ENCODE measurements around the gene CAVIN2.

DNA sequence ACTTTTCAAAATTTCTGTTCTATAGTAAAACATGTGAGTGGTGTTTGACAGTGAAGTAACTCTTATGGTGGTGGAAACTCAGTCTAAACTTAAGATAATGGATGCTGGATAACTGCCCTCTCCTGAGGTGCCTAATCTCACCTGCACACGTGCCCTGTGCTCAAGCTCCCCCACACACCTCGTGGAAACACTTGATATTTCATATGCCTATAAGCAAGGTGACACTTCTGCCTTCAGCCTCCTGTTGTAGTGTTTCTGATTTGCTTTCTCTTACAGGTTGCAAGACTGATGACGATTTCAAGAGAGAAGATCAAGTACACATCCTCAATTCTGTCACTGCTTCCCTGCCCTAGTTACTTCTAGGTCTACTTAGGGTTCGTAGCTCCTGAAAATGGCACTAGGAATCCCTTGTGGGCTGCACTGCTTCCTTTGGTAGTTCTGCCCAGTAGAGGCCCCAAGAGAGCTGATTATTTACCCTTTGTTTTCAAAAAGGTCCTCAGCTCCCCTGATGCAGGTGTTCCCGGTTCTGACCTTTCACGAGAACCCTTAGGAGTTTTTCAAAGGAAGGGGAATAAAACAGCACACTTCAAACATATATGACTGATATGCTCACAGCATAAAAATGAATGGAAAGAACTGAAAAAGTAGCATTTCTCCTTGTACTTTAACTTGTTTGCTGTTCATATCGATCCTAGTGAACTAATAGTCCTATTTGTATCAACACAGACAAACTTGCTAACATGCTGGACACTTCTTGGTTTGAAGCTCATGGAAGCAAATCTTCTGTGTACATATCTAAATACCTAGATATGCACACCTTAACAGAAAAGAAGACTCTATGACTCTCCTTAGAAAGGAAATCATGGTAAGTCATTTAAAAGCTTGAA, 6.7 kb downstream of the CAVIN2 start:
- TF ChIP-seq ZNF133 (CRISPR knock-in tag; IDR thresholded peaks at IDR 0.05) (no peak), RAD21 (CRISPR knock-in tag; conservative IDR thresholded peaks at IDR 0.05 in 1 of 2, IDR thresholded peaks at IDR 0.05 in 1 of 2) (peak in 1 of 2 experiments; percentile 29; a peak in 2 of 4 replicates), ZNF778 (CRISPR knock-in tag; IDR thresholded peaks at IDR 0.05) (no peak), HCFC1 (IDR thresholded peaks at IDR 0.05; ENCODE audit: low read depth, low read length) (no peak), ZNF644 (tag; IDR thresholded peaks at IDR 0.05; ENCODE audit: low read depth) (no peak), EZH2 (IDR thresholded peaks at IDR 0.05; ENCODE audit: borderline replicate concordance, low read depth, low read length) (no peak), NFRKB (IDR thresholded peaks at IDR 0.05; ENCODE audit: low read depth) (no peak; the same call in 1 of the 2 replicates), MAFK (IDR thresholded peaks at IDR 0.05; ENCODE audit: low read length) (no peak), SMARCB1 (IDR thresholded peaks at IDR 0.05; ENCODE audit: insufficient read length, low read depth) (no peak)
- TF ChIP-seq, protein P1, sequence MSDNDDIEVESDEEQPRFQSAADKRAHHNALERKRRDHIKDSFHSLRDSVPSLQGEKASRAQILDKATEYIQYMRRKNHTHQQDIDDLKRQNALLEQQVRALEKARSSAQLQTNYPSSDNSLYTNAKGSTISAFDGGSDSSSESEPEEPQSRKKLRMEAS (CRISPR knock-in tag; IDR thresholded peaks at IDR 0.05), result peak; percentile 30; the same call in 1 of the 2 replicates
- TF ChIP-seq, protein P2, sequence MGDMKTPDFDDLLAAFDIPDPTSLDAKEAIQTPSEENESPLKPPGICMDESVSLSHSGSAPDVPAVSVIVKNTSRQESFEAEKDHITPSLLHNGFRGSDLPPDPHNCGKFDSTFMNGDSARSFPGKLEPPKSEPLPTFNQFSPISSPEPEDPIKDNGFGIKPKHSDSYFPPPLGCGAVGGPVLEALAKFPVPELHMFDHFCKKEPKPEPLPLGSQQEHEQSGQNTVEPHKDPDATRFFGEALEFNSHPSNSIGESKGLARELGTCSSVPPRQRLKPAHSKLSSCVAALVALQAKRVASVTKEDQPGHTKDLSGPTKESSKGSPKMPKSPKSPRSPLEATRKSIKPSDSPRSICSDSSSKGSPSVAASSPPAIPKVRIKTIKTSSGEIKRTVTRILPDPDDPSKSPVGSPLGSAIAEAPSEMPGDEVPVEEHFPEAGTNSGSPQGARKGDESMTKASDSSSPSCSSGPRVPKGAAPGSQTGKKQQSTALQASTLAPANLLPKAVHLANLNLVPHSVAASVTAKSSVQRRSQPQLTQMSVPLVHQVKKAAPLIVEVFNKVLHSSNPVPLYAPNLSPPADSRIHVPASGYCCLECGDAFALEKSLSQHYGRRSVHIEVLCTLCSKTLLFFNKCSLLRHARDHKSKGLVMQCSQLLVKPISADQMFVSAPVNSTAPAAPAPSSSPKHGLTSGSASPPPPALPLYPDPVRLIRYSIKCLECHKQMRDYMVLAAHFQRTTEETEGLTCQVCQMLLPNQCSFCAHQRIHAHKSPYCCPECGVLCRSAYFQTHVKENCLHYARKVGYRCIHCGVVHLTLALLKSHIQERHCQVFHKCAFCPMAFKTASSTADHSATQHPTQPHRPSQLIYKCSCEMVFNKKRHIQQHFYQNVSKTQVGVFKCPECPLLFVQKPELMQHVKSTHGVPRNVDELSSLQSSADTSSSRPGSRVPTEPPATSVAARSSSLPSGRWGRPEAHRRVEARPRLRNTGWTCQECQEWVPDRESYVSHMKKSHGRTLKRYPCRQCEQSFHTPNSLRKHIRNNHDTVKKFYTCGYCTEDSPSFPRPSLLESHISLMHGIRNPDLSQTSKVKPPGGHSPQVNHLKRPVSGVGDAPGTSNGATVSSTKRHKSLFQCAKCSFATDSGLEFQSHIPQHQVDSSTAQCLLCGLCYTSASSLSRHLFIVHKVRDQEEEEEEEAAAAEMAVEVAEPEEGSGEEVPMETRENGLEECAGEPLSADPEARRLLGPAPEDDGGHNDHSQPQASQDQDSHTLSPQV (IDR thresholded peaks at IDR 0.05), result peak; percentile 86
- TF ChIP-seq, protein P3, sequence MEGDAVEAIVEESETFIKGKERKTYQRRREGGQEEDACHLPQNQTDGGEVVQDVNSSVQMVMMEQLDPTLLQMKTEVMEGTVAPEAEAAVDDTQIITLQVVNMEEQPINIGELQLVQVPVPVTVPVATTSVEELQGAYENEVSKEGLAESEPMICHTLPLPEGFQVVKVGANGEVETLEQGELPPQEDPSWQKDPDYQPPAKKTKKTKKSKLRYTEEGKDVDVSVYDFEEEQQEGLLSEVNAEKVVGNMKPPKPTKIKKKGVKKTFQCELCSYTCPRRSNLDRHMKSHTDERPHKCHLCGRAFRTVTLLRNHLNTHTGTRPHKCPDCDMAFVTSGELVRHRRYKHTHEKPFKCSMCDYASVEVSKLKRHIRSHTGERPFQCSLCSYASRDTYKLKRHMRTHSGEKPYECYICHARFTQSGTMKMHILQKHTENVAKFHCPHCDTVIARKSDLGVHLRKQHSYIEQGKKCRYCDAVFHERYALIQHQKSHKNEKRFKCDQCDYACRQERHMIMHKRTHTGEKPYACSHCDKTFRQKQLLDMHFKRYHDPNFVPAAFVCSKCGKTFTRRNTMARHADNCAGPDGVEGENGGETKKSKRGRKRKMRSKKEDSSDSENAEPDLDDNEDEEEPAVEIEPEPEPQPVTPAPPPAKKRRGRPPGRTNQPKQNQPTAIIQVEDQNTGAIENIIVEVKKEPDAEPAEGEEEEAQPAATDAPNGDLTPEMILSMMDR (IDR thresholded peaks at IDR 0.05 in 2 of 3, conservative IDR thresholded peaks at IDR 0.05 in 1 of 3; ENCODE audit: insufficient read depth in 2 of 3, low read depth in 1 of 3, low read length in 3 of 3), result peak; percentile 11 to 45 (median 45); a peak in 4 of 6 replicates

Measured in K562 (cell line).